Measurements from ENCODE around the gene ARHGAP15. TPM values are rescaled to one million over a fixed set of nuclear protein-coding genes. Genes with fewer than 3 reads are reported as not detected.

ARHGAP15 gene
- polyA plus RNA-seq, 1 donor = 16.4 TPM

DNA sequence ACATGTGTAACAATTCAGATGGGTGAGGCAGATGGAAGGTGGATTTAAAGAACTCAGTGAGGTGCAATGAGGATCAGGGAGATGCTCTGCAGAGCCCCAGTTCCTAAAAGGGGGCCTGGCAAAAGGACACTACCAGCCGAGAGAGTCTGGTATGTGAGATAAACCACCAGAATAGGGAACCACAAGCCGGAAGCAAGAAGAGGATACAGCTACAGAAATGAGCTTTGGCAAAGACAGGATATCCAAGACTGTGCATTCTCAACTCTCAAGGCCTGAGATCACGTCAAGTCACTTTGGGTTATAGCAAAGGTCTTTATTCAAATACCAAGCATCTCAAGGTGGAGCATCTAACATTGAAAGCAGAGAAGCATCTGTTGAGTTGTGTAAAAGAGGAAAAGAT lies 293.5 kb downstream of the ARHGAP15 start:
- Histone ChIP-seq H3K27me3 (ENCODE audit: control insufficient read depth, insufficient read depth, low read length) (no peaks in the 10 kb centered on the region), H3K4me1 (ENCODE audit: control insufficient read depth, insufficient read depth, low read length) (no peaks in the 10 kb centered on the region), H3K4me3 (ENCODE audit: low read length) (no peak overlapping the region), H3K9me3 (ENCODE audit: control insufficient read depth, low read depth, low read length) (no peaks in the 10 kb centered on the region), H3K27ac (ENCODE audit: low read length) (no peak overlapping the region), H3K36me3 (ENCODE audit: control insufficient read depth, insufficient read depth, low read length) (no peaks in the 10 kb centered on the region)
- WGBS (ENCODE audit: insufficient coverage, low lambda C conversion rate) = no CpG with 5 or more reads among the region's 3 CpGs
- no peak for DNase-seq

DNA sequence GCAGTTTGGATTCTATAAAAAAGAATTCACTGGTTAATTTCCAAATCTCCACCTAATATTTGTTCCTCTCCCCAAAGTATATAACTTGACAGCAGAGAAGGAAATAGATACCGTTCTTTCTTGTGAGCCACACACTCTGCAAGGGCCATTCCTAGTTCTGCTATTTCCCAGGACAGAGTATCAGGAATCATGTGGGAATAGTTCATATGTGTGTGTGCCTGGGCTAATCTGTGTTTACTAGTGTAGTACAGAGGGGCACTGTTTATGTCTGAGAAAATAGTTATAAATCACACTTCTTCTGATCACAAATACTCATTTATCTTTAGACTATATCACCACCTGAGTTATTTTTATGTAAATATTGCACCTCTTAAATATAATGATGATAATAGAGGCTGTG lies 296.7 kb downstream of the ARHGAP15 start:
- H3K9me3 ChIP-seq (ENCODE audit: control insufficient read depth, low read depth, low read length) = no peaks in the 10 kb centered on the region
- DNase-seq = no peak
- WGBS (ENCODE audit: insufficient coverage, low lambda C conversion rate) = no CpG with 5 or more reads among the region's 1 CpG
- H3K4me3 ChIP-seq (ENCODE audit: low read length) = no peak overlapping the region
- no peaks in the 10 kb centered on the region for H3K4me1 ChIP-seq (ENCODE audit: control insufficient read depth, insufficient read depth, low read length)
- H3K27me3 ChIP-seq (ENCODE audit: control insufficient read depth, insufficient read depth, low read length) = no peaks in the 10 kb centered on the region
- no peaks in the 10 kb centered on the region for H3K36me3 ChIP-seq (ENCODE audit: control insufficient read depth, insufficient read depth, low read length)
- no peak overlapping the region for H3K27ac ChIP-seq (ENCODE audit: low read length)

DNA sequence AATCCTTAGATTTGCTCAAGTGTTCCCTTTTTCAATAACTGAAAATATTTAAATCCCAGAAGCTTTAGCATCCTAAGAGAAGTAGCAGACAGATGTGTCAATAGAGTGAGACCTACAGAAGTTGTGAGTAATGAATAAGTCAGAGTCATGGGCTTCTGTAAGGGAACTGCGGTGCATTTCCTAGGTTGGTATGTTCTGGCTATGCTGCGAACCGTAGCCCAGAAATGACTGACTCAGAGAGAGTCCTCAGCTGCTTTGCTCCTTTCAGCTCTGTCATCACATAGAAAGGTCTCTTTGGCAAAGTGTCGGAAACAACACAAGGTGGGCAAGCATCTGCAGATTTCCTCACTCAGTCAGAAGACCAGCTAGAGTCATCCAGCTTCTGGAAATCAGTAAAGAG lies 297.1 kb downstream of the ARHGAP15 start:
- no peaks in the 10 kb centered on the region for H3K27me3 ChIP-seq (ENCODE audit: control insufficient read depth, insufficient read depth, low read length)
- no CpG with 5 or more reads among the region's 4 CpGs for WGBS (ENCODE audit: insufficient coverage, low lambda C conversion rate)
- H3K4me1 ChIP-seq (ENCODE audit: control insufficient read depth, insufficient read depth, low read length) = no peaks in the 10 kb centered on the region
- no peaks in the 10 kb centered on the region for H3K9me3 ChIP-seq (ENCODE audit: control insufficient read depth, low read depth, low read length)
- no peaks in the 10 kb centered on the region for H3K36me3 ChIP-seq (ENCODE audit: control insufficient read depth, insufficient read depth, low read length)
- H3K4me3 ChIP-seq (ENCODE audit: low read length) = no peak overlapping the region
- no peak for DNase-seq
- H3K27ac ChIP-seq (ENCODE audit: low read length) = no peak overlapping the region

DNA sequence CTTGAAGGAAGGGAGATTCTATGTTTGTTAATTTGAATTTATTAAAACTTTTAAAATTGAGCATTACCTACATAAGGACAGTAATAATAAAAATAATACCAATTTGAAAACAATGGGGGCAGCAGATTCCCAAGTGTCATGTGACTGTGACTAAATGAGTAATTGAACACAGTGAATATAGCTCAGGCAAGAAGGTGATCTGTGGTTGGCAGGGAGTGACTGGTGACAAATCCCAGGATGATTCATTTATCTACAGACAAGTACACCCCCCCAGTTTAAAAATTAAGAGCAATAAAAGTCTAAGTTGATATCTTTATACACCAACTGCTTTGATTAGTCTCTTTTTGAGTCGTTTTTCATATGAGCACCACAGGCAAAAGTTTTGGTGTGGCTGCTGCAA lies 299.5 kb downstream of the ARHGAP15 start:
- no peak for DNase-seq
- Histone ChIP-seq H3K4me1 (ENCODE audit: control insufficient read depth, insufficient read depth, low read length) (no peaks in the 10 kb centered on the region), H3K36me3 (ENCODE audit: control insufficient read depth, insufficient read depth, low read length) (no peaks in the 10 kb centered on the region), H3K27me3 (ENCODE audit: control insufficient read depth, insufficient read depth, low read length) (no peaks in the 10 kb centered on the region), H3K9me3 (ENCODE audit: control insufficient read depth, low read depth, low read length) (no peaks in the 10 kb centered on the region), H3K4me3 (ENCODE audit: low read length) (no peak overlapping the region), H3K27ac (ENCODE audit: low read length) (no peak overlapping the region)
- WGBS (ENCODE audit: insufficient coverage, low lambda C conversion rate) = no CpG with 5 or more reads among the region's 1 CpG

DNA sequence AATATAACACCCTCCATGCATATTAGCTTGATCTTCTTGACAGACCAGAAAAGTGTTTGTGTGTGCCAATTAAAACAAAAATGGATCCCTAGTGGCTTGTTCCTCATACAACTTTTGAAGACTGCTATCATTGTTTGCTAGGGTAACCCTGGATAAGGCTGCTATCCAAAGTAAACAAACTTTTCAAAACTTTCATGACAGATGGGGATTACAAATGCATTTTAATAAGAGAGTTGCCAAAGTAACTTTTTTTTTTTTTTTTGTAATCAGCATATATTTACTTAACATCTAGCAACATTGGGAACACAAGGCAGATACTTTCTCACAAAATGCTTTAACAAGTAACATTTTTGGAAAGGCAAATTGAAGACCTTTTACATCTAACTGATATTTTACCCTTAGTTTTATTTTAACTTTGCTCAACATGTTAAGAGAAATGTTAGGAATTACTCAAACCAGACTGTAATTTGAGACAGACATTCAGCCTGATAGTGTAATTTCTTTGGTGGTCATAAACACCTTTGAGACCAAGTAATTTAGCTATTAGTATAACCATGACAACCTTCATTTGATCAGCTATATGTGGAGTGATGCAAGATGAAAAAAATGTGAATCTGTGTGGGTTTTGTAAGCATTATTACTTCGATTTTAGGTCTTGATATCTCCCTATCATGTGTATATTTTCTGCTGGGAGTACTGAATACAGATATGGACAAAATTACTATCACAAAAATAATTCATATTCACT lies 300.9 kb downstream of the ARHGAP15 start:
- no peak for DNase-seq
- no CpG with 5 or more reads among the region's 1 CpG for WGBS (ENCODE audit: insufficient coverage, low lambda C conversion rate)

DNA sequence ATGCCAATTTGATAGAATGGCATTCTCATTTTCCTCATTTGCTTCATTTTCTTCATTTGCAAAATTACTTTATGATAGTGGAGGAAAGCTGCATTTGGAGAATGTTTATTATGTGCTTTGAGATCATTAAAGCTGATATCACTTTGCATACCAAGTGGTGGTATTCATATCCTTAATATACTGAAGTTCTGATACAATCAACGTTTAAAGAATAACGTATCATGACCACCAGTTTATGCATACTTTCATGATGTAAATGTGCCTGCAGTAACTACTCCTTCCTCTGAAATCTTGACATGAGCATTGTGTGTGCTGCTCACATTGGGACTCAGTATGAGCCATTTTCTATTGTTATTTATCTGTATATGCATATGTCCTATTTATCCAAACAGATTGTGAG lies 302.1 kb downstream of the ARHGAP15 start:
- Histone ChIP-seq H3K36me3 (ENCODE audit: control insufficient read depth, insufficient read depth, low read length) (no peaks in the 10 kb centered on the region), H3K9me3 (ENCODE audit: control insufficient read depth, low read depth, low read length) (no peaks in the 10 kb centered on the region), H3K27ac (ENCODE audit: low read length) (no peak overlapping the region), H3K27me3 (ENCODE audit: control insufficient read depth, insufficient read depth, low read length) (no peaks in the 10 kb centered on the region), H3K4me3 (ENCODE audit: low read length) (no peak overlapping the region), H3K4me1 (ENCODE audit: control insufficient read depth, insufficient read depth, low read length) (no peaks in the 10 kb centered on the region)
- WGBS (ENCODE audit: insufficient coverage, low lambda C conversion rate) = 80% methylated on average over 1 of the region's 2 CpGs
- no peak for DNase-seq

More for the DNA sequence above, 300.9 kb downstream of the ARHGAP15 start:
- Histone ChIP-seq H3K4me3 (ENCODE audit: low read length) (no peak overlapping the region), H3K27ac (ENCODE audit: low read length) (no peak overlapping the region), H3K9me3 (ENCODE audit: control insufficient read depth, low read depth, low read length) (no peaks in the 10 kb centered on the region), H3K36me3 (ENCODE audit: control insufficient read depth, insufficient read depth, low read length) (no peaks in the 10 kb centered on the region), H3K4me1 (ENCODE audit: control insufficient read depth, insufficient read depth, low read length) (no peaks in the 10 kb centered on the region), H3K27me3 (ENCODE audit: control insufficient read depth, insufficient read depth, low read length) (no peaks in the 10 kb centered on the region)

DNA sequence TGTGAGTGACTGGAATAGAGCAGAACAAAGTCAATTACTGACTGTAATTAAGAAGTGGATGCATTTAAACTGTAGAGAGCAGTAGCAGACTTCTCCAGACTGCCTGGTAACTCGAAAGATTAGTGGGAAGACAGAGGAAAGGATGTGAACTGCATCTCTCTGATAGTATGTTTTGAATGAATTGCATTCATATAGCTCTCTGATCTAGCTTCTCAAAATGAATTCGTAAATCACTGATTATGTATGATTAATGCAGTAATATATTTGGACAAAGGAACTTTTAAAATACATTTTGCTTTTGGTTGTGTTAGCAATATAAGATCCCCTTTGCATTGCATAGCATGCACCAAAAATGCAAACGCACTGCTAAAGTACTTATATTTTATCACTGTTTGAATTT lies 304.0 kb downstream of the ARHGAP15 start:
- Histone ChIP-seq H3K36me3 (ENCODE audit: control insufficient read depth, insufficient read depth, low read length) (no peaks in the 10 kb centered on the region), H3K4me3 (ENCODE audit: low read length) (no peak overlapping the region), H3K27ac (ENCODE audit: low read length) (no peak overlapping the region), H3K9me3 (ENCODE audit: control insufficient read depth, low read depth, low read length) (no peaks in the 10 kb centered on the region), H3K27me3 (ENCODE audit: control insufficient read depth, insufficient read depth, low read length) (no peaks in the 10 kb centered on the region), H3K4me1 (ENCODE audit: control insufficient read depth, insufficient read depth, low read length) (no peaks in the 10 kb centered on the region)
- peak in 1 of 2 donors; percentile 5 for DNase-seq
- WGBS (ENCODE audit: insufficient coverage, low lambda C conversion rate) = 73% methylated on average over 1 of the region's 3 CpGs

DNA sequence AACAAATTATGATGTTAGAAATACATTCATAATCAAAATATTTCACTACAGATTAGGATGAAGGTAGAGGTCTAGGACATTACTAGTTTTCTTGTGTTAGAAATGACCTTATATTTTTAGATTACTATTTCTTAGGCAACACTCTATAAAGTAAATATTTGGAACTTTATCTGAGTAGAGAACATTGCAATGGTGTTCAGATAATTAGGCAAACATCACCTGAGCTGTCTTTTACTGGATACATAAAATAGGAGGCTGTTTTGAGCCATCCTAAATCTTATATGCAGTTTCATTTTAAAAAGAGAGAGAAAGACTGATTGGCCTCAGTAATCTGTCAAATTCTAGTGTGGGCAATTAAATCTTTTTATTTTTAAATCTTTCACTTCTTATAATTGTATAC lies 304.6 kb downstream of the ARHGAP15 start:
- H3K4me1 ChIP-seq (ENCODE audit: control insufficient read depth, insufficient read depth, low read length) = no peaks in the 10 kb centered on the region
- H3K27ac ChIP-seq (ENCODE audit: low read length) = no peak overlapping the region
- no peaks in the 10 kb centered on the region for H3K36me3 ChIP-seq (ENCODE audit: control insufficient read depth, insufficient read depth, low read length)
- no peak overlapping the region for H3K4me3 ChIP-seq (ENCODE audit: low read length)
- no peak for DNase-seq
- H3K27me3 ChIP-seq (ENCODE audit: control insufficient read depth, insufficient read depth, low read length) = no peaks in the 10 kb centered on the region
- no peaks in the 10 kb centered on the region for H3K9me3 ChIP-seq (ENCODE audit: control insufficient read depth, low read depth, low read length)

DNA sequence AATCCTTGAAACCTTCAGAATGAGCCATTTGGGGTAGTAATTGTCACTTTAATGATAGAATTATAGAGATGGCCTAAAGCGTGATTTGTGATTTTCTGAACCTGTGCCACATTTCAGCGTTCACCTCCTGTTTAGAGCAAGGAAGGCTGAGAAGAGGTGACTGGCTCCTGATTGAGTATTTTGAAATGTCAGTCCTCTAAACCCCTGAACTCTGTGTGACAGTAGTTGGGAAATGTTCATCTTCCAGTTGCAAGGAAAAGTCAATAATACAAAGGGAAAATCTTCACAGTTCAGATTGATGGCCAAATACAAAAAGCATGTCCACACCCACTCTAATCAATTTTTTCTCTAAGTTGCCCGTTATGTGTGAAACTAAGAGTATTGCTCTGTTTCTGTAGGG lies 305.2 kb downstream of the ARHGAP15 start:
- DNase-seq = no peak
- no peak overlapping the region for H3K4me3 ChIP-seq (ENCODE audit: low read length)
- no peaks in the 10 kb centered on the region for H3K9me3 ChIP-seq (ENCODE audit: control insufficient read depth, low read depth, low read length)
- H3K4me1 ChIP-seq (ENCODE audit: control insufficient read depth, insufficient read depth, low read length) = no peaks in the 10 kb centered on the region
- H3K27ac ChIP-seq (ENCODE audit: low read length) = peak overlapping the region; percentile 10
- no peaks in the 10 kb centered on the region for H3K36me3 ChIP-seq (ENCODE audit: control insufficient read depth, insufficient read depth, low read length)
- 100% methylated on average over 1 of the region's 3 CpGs for WGBS (ENCODE audit: insufficient coverage, low lambda C conversion rate)
- H3K27me3 ChIP-seq (ENCODE audit: control insufficient read depth, insufficient read depth, low read length) = no peaks in the 10 kb centered on the region

DNA sequence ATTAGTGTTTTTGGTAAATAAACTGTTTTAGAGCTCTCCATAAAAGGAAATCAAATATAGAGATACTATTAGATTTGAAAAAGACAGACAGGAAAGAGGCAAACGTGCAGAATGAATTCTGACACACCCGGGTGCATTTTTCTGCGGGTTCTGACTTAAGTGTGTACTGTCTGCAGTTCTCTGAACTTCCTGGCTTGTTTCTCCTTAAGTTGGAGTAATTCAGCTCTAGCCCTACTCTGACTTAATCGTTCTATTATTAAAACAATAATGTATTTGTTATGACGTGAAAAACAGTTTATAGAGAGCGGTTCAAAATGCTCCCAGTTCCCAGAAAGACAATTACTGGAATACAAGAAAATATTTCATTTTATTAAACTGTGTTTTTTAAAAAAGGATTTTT lies 305.9 kb downstream of the ARHGAP15 start:
- 71% methylated on average over 5 of the region's 6 CpGs for WGBS (ENCODE audit: insufficient coverage, low lambda C conversion rate)
- no peaks in the 10 kb centered on the region for H3K9me3 ChIP-seq (ENCODE audit: control insufficient read depth, low read depth, low read length)
- H3K27me3 ChIP-seq (ENCODE audit: control insufficient read depth, insufficient read depth, low read length) = no peaks in the 10 kb centered on the region
- no peaks in the 10 kb centered on the region for H3K36me3 ChIP-seq (ENCODE audit: control insufficient read depth, insufficient read depth, low read length)
- H3K4me1 ChIP-seq (ENCODE audit: control insufficient read depth, insufficient read depth, low read length) = no peaks in the 10 kb centered on the region
- DNase-seq = no peak
- H3K27ac ChIP-seq (ENCODE audit: low read length) = peak overlapping the region; percentile 21
- H3K4me3 ChIP-seq (ENCODE audit: low read length) = no peak overlapping the region

DNA sequence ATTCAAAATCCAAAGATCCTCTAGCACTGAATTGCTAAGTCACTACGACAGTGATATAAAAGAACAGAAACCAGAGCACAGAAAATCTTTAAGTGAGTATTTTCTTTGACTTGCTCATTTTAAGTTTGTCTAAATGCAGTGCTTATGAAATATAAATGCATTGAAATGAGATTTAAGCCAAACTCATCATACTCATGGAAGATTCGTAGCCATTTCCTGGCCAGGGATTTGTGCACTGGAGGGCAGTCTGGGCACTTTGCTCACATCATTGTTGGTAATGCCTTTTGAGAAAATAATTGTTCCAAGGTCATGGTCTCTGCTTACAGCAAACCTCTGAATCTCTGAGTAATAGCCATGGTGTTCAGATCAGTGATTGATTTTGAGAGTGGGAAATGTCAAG lies 307.7 kb downstream of the ARHGAP15 start:
- H3K27ac ChIP-seq (ENCODE audit: low read length) = no peak overlapping the region
- H3K27me3 ChIP-seq (ENCODE audit: control insufficient read depth, insufficient read depth, low read length) = no peaks in the 10 kb centered on the region
- no peaks in the 10 kb centered on the region for H3K4me1 ChIP-seq (ENCODE audit: control insufficient read depth, insufficient read depth, low read length)
- H3K4me3 ChIP-seq (ENCODE audit: low read length) = peak overlapping the region; percentile 1
- no CpG with 5 or more reads among the region's 2 CpGs for WGBS (ENCODE audit: insufficient coverage, low lambda C conversion rate)
- no peaks in the 10 kb centered on the region for H3K9me3 ChIP-seq (ENCODE audit: control insufficient read depth, low read depth, low read length)
- no peaks in the 10 kb centered on the region for H3K36me3 ChIP-seq (ENCODE audit: control insufficient read depth, insufficient read depth, low read length)
- DNase-seq = no peak

Data from large intestine (tissue), 3 donors.